Thyroid gland (tissue), 4 donors: ENCODE results near the gene DNM2.

Experiments used
- CTCF ChIP-seq, 6 experiments: fragments of 200-600 bp in 3 of 6; fragments of 450-650 bp in 3 of 6; sonication (generic) in 3 of 6; IDR thresholded peaks; one replicate each; pipeline ENCODE4 v1.5.1; 2016 to 2019; ENCODE audit warnings: antibody characterized with exemption in 6 of 6, mild to moderate bottlenecking in 2 of 6, inconsistent platforms in 1 of 6, moderate library complexity in 1 of 6
- POLR2A ChIP-seq, 2 donors: fragments of 450-650 bp; IDR thresholded peaks; one replicate each; pipeline ENCODE4 v1.6.1; 2017; ENCODE audit warnings: antibody characterized with exemption in 2 of 2, mild to moderate bottlenecking in 2 of 2, moderate library complexity in 1 of 2

- TF ChIP-seq CTCF (IDR thresholded peaks at IDR 0.05): no peak
- no peak for TF ChIP-seq POLR2A (IDR thresholded peaks at IDR 0.05)
Observed at GRCh38 chr19:10826231-10826630, 108.4 kb downstream of the DNM2 start.
